Fibroblast of the aortic adventitia (primary cell): ENCODE results near the gene OR5P2. TPM values are rescaled to one million over a fixed set of nuclear protein-coding genes. Genes with fewer than 3 reads are reported as not detected.

Experiments used
- DNase-seq: peaks from one replicate; pipeline ENCODE4 v3.0.0-alpha.2; 2010; ENCODE audit warnings: low read depth
- H3K4me3 ChIP-seq: 2 replicates; pipeline ENCODE4 v1.5.1; 2011; ENCODE audit warnings: low read depth, mild to moderate bottlenecking, control low read depth, low read length, moderate library complexity
- CTCF ChIP-seq: IDR thresholded peaks from 2 replicates; pipeline ENCODE4 v1.5.1; 2011; ENCODE audit warnings: mild to moderate bottlenecking, low read length, control low read depth, inconsistent platforms; ENCODE audit not compliant: insufficient read depth
- total RNA-seq: library from RNA; depleted of rRNA; stranded (reverse); fragments of >200 nt; gene quantifications from 2 replicates; pipeline ENCODE4 v1.2.3, GENCODE V29; 2012; ENCODE audit warnings: low replicate concordance

Gene OR5P2
- total RNA-seq, 1 donor = not detected

- no peak overlapping the region for H3K4me3 ChIP-seq
- DNase-seq = peak; percentile 51
- no peak for TF ChIP-seq CTCF
Measured at GRCh38 chr11:7749456-7749855, 47.3 kb downstream of the OR5P2 start.

Other genes starting within 250 kb of the OR5P2 start
- 5.4 and 11.2 TPM in 2 replicates for gene CYB5R2, start 123.4 kb downstream of the OR5P2 start, total RNA-seq
- not detected in 2 replicates for gene OVCH2, start 90.5 kb downstream of the OR5P2 start, total RNA-seq
- not detected in 2 replicates for gene OR5P3, start 33.9 kb upstream of the OR5P2 start, total RNA-seq
- 0.18 TPM in 1 of 2 replicates, not detected in the other for gene OR10A6, start 134.3 kb upstream of the OR5P2 start, total RNA-seq
- 0.09 TPM in 1 of 2 replicates, not detected in the other for gene OR10A3, start 144.8 kb upstream of the OR5P2 start, total RNA-seq
- 1.7 and 6.8 TPM in 2 replicates for gene NLRP10, start 168.5 kb upstream of the OR5P2 start, total RNA-seq
- gene EIF3F, start 190.4 kb upstream of the OR5P2 start, total RNA-seq = 196 and 334 TPM in 2 replicates